ENCODE results near the gene TM6SF1.
A peak's percentile ranks its signal among the peaks of the same experiment; 100 is the strongest.
"Not testable (repeated sequence)": the region's sequence is repeated elsewhere in the genome, so short reads cannot be mapped to it uniquely, and the experiment has no call there.

The TM6SF1 gene

GRCh38 chr15:83106994-83107840, at the start of gene TM6SF1:
Gene TM6SF1 (plus strand): TSS chr15:83107645. CDS start chr15:83107681, 36 bp downstream.
- DNase-seq (ENCODE audit: low spot score) = no peak

DNA sequence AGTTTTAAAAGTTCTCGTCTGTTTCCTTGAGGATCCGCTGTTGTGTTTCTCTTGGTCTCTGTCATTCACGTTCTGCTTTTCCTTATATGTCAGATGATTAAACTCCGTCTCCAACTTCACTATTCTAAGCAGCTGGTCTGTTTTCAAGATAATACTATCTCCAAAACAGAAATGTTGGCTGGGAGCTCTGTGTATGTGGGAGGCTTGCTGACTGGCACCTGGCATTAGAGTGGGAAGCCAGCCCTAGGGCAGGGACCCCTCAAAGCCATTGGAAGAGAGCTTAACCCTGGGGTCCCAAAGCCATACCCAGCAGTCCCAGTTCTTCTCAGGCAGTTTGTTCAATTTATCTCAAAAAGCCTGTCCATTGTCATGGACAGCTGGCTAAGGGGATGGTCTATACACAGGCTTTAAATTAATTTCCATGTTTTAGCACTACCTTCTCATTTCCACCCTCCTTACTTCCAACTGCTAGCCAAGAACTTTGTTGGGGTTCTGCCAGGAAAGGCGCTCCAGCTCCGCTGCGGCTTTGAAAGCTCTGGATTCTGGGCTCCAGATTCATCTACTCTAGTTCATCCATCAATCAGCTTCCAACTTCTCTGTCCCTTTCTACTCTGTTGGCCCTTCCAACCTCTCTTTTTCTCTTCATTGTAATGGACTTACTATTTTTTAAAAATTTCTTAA, 49.6 kb upstream of the TM6SF1 start:
- no peak for DNase-seq (ENCODE audit: low spot score)

DNA sequence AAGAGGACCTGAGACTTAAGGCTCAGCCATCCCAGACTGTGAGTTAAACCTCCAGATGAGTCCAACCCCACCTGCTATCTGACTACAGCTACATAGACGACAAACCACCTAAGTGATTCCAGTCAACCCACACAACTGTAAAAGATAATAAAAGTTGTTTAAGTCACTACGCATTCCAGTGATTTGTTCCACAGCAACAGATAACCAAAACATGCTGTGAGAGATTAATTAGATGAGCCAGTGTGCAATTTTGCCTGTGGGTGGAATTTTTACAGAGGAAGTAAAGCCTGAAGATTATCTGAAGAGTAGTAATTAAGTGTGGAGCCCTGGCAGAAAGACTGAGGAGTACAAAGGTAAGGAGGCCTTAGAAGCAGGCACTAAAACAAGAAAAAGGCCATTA, 45.8 kb upstream of the TM6SF1 start:
- DNase-seq (ENCODE audit: low spot score) = no peak

GRCh38 chr15:83062768-83063180, 44.7 kb upstream of the TM6SF1 start:
- DNase-seq (ENCODE audit: low spot score) = no peak

DNA sequence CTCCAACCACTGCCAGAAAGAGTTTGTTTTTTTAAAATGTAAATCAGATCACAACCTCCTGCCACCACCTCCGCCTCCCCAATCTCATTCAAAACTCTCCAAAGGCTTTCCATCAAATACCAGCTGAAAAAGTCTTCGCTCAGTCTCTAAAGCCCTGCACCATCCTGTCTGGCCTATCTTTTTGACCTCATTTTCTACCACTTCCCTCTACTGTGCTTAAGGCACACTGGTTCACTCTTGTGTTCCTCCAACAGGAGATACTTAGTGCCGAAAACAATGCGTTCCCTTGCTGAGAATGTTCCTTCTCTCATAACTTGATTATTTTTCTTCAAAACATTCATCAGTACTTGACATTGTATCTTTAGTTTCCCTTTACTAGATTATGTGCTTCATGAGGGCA, 43.9 kb upstream of the TM6SF1 start:
- DNase-seq (ENCODE audit: low spot score) = no peak

GRCh38 chr15:83064859-83065258, 42.6 kb upstream of the TM6SF1 start:
- no peak for DNase-seq (ENCODE audit: low spot score)

GRCh38 chr15:83065431-83065830, 42.0 kb upstream of the TM6SF1 start:
- DNase-seq (ENCODE audit: low spot score) = no peak

DNA sequence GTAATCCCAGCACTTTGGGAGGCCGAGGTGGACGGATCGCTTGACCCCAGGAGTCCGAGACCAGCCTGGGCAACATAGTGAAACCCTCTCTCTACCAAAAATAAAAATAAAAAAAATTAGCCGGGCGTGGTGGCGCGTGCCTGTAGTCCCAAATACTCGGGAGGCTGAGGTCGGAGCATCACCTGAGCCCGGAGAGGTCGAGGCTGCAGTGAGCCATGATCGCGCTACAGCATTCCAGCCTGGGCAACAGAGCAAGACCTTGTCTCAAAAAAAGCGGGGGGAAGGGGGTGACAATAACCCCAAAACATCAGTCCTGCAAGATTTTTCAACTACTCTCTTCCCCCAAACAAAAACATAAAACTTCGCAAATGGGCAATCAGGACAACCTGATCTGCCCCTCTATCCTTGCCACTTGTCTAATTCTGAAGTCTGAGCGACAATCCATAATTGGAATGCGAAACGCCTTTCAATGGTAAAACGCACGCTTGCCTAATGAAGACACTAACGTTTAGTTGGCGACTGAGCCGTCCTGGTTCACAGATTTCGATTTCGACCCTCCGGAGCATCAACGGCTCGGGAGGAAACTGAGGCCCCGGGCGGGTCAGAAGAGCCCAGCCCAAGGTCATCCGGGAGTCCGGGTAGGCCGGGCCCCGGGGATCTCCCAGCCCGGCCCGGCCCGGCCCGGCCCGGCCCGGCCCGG, 41.3 kb upstream of the TM6SF1 start:
- DNase-seq (ENCODE audit: low spot score) = no peak

GRCh38 chr15:83066734-83067637, 40.5 kb upstream of the TM6SF1 start, which contains the start of gene BTBD1:
Gene BTBD1 (minus strand): TSS chr15:83067252. CDS start chr15:83067151, 101 bp downstream.
- peak; percentile 74 for DNase-seq (ENCODE audit: low spot score)

- DNase-seq (ENCODE audit: low spot score) = no peak
Measured at GRCh38 chr15:83067638-83067962, 39.8 kb upstream of the TM6SF1 start.

GRCh38 chr15:83068054-83068453, 39.4 kb upstream of the TM6SF1 start:
- no peak for DNase-seq (ENCODE audit: low spot score)

GRCh38 chr15:83069211-83069642, 38.2 kb upstream of the TM6SF1 start:
- not testable (repeated sequence) for DNase-seq (ENCODE audit: low spot score)

GRCh38 chr15:83077491-83078230, 29.8 kb upstream of the TM6SF1 start:
- peak; percentile 63 for DNase-seq (ENCODE audit: low spot score)

GRCh38 chr15:83078712-83079111, 28.7 kb upstream of the TM6SF1 start:
- DNase-seq (ENCODE audit: low spot score) = no peak

GRCh38 chr15:83081256-83082014, 26.0 kb upstream of the TM6SF1 start:
- DNase-seq (ENCODE audit: low spot score) = no peak

- no peak for DNase-seq (ENCODE audit: low spot score)
Measured at GRCh38 chr15:83082730-83083386, 24.6 kb upstream of the TM6SF1 start.

- not testable (repeated sequence) for DNase-seq (ENCODE audit: low spot score)
Measured at GRCh38 chr15:83085461-83085860, 22.0 kb upstream of the TM6SF1 start.

DNA sequence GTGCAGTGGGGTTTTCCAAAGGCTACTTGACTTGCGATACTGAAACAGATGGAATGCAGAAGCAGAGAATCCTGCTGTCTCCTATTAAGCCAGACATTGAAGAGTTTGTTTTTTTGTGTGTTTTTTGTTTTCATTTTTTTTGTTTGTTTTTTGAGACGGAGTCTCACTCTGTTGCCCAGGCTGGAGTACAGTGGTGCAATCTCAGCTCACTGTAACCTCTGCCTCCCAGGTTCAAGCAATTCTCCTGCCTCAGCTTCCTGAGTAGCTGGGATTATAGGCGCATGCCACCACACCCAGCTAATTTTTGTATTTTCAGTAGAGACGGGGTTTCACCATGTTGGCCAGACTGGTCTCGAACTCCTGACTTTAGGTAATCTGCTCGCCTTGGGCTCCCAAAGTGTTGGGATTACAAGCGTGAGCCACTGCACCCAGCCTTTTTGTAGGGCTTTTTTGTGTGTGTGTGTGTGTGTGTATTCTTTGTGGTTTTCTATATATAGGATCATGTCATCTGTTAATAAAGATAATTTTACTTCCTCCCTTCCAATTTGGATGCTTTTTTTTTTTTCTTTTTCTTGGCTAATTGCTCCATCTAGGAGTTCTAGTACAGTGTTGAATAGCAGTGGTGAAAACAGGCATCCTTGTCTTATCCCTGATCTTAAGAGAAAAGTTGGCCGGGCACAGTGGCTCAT, 21.4 kb upstream of the TM6SF1 start:
- DNase-seq (ENCODE audit: low spot score) = not testable (repeated sequence)

DNA sequence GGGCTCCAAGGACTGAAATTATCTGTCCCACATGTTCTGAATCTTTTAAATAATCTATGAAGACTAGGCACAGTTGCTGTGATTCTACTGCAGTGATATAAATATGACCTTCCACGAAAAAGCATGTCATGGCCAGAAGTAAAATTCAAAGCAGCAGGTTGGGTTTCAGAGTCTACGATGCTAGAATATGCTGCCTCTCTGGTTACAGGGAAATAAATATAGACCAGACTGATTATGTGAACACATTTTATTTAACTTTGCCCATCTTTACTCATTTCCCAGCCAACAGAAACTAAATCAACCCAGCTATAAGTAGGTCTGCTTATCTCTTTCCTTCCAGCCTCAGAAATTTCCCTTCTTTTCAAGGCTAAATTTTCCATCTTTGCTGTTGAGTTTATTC, 19.9 kb upstream of the TM6SF1 start:
- DNase-seq (ENCODE audit: low spot score) = no peak

Measured in COLO829 (cell line).